ENCODE measurements around the gene RTN3. TPM values are rescaled to one million over a fixed set of nuclear protein-coding genes. Genes with fewer than 3 reads are reported as not detected.

Gene RTN3
- total RNA-seq, 1 experiment from 2014 or later: 145 TPM

- ATAC-seq (no peak), DNase-seq (ENCODE audit: low read depth, low spot score) (no peak)
- H3K27ac ChIP-seq (ENCODE audit: low read length): no peak overlapping the region
- H3K4me1 ChIP-seq (ENCODE audit: control insufficient read depth, insufficient read depth, low read length): no peaks in the 10 kb centered on the region
- no peaks in the 10 kb centered on the region for H3K27me3 ChIP-seq (ENCODE audit: control insufficient read depth, insufficient read depth, low read length)
- H3K4me3 ChIP-seq (ENCODE audit: low read depth in 2 of 2, low read length in 2 of 2): no peak overlapping the region
- no peak for TF ChIP-seq SIN3A (IDR thresholded peaks at IDR 0.05; ENCODE audit: borderline replicate concordance, insufficient read depth, low read depth, low read length)
- no peak for TF ChIP-seq TCF7L2 (IDR thresholded peaks at IDR 0.05; ENCODE audit: low read depth, low read length)
- no peak for TF ChIP-seq POLR2AphosphoS5 (IDR thresholded peaks at IDR 0.05; ENCODE audit: low read depth, low read length)
- TF ChIP-seq REST (IDR thresholded peaks at IDR 0.05; ENCODE audit: insufficient read depth in 1 of 2, low read depth in 2 of 2, low read length in 1 of 2): no peak
- TF ChIP-seq, protein P1, sequence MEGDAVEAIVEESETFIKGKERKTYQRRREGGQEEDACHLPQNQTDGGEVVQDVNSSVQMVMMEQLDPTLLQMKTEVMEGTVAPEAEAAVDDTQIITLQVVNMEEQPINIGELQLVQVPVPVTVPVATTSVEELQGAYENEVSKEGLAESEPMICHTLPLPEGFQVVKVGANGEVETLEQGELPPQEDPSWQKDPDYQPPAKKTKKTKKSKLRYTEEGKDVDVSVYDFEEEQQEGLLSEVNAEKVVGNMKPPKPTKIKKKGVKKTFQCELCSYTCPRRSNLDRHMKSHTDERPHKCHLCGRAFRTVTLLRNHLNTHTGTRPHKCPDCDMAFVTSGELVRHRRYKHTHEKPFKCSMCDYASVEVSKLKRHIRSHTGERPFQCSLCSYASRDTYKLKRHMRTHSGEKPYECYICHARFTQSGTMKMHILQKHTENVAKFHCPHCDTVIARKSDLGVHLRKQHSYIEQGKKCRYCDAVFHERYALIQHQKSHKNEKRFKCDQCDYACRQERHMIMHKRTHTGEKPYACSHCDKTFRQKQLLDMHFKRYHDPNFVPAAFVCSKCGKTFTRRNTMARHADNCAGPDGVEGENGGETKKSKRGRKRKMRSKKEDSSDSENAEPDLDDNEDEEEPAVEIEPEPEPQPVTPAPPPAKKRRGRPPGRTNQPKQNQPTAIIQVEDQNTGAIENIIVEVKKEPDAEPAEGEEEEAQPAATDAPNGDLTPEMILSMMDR (IDR thresholded peaks at IDR 0.05): no peak
- no peaks in the 10 kb centered on the region for H3K9me3 ChIP-seq (ENCODE audit: control insufficient read depth, insufficient read depth, low read depth, low read length)
- intact Hi-C loops (cut with micrococcal nuclease; ENCODE audit: unreplicated experiment): no loop called here
- ChIA-PET CTCF (no interaction called here), POLR2A (no interaction called here)
- no peaks in the 10 kb centered on the region for H3K36me3 ChIP-seq (ENCODE audit: control insufficient read depth, insufficient read depth, low read length)
- in situ Hi-C loops (cut with HindIII; ENCODE audit: low pct_unique_long_range_greater_than_20kb, low sequenced_read_pairs): no loop called here
- BruUV-seq (replicated peaks): no TSS peak
Measured at GRCh38 chr11:63791495-63792167, 110.3 kb downstream of the RTN3 start.

DNA sequence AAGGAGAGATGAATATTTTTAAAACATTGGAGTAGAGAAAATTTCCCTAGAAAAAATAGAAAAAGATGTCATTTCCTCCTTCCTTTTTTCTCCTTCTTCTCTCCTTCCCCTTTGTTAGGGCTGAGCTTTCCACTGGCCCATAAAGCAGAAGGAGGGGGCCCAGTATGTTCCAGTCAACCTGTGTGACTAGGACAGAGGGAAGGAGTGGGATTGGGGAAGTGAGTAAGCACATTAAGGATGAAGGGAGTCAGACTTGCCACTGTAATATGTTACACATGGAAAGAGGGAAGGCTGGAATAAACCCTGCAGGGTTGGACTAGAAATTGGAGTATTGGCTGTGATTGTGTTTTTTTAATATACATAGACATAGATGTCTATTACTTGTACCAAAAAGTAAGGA lies 111.9 kb downstream of the RTN3 start:
- in situ Hi-C loops (cut with HindIII; ENCODE audit: low pct_unique_long_range_greater_than_20kb, low sequenced_read_pairs) (no loop called here), intact Hi-C loops (cut with micrococcal nuclease; ENCODE audit: unreplicated experiment) (no loop called here)
- no peaks in the 10 kb centered on the region for H3K27me3 ChIP-seq (ENCODE audit: control insufficient read depth, insufficient read depth, low read length)
- POLR2A ChIA-PET: no interaction called here
- no peak overlapping the region for H3K4me3 ChIP-seq (ENCODE audit: low read depth in 2 of 2, low read length in 2 of 2)
- no peaks in the 10 kb centered on the region for H3K4me1 ChIP-seq (ENCODE audit: control insufficient read depth, insufficient read depth, low read length)
- BruUV-seq (replicated peaks): no TSS peak
- no peak for ATAC-seq
- no peaks in the 10 kb centered on the region for H3K9me3 ChIP-seq (ENCODE audit: control insufficient read depth, insufficient read depth, low read depth, low read length)
- H3K36me3 ChIP-seq (ENCODE audit: control insufficient read depth, insufficient read depth, low read length): no peaks in the 10 kb centered on the region
- TF ChIP-seq REST (IDR thresholded peaks at IDR 0.05; ENCODE audit: insufficient read depth in 1 of 2, low read depth in 2 of 2, low read length in 1 of 2): no peak
- TF ChIP-seq POLR2AphosphoS5 (IDR thresholded peaks at IDR 0.05; ENCODE audit: low read depth, low read length): no peak
- no peak for TF ChIP-seq TCF7L2 (IDR thresholded peaks at IDR 0.05; ENCODE audit: low read depth, low read length)
- TF ChIP-seq SIN3A (IDR thresholded peaks at IDR 0.05; ENCODE audit: borderline replicate concordance, insufficient read depth, low read depth, low read length): no peak
- TF ChIP-seq, protein P1 (IDR thresholded peaks at IDR 0.05): no peak
- CTCF ChIA-PET: no interaction called here
- no peak for DNase-seq (ENCODE audit: low read depth, low spot score)
- no peak overlapping the region for H3K27ac ChIP-seq (ENCODE audit: low read length)

All from Panc1 (cell line).